Mucosa of stomach (tissue), 1 donor: ENCODE data around the gene EFNB1.
"Not testable (repeated sequence)": the region's sequence is repeated elsewhere in the genome, so short reads cannot be mapped to it uniquely, and the experiment has no call there.

Experiments
- H3K27me3 ChIP-seq: one replicate; pipeline ENCODE4 v1.7.0; 2013; ENCODE audit warnings: mild to moderate bottlenecking, low read length; ENCODE audit not compliant: control insufficient read depth, insufficient read depth
- H3K36me3 ChIP-seq: one replicate; pipeline ENCODE4 v1.7.0; 2013; ENCODE audit warnings: low read length; ENCODE audit not compliant: control insufficient read depth, insufficient read depth
- H3K4me1 ChIP-seq: one replicate; pipeline ENCODE4 v1.7.0; 2013; ENCODE audit warnings: mild to moderate bottlenecking, low read length; ENCODE audit not compliant: control insufficient read depth, insufficient read depth
- H3K4me3 ChIP-seq: one replicate; pipeline ENCODE4 v1.7.0; 2013; ENCODE audit warnings: low read length
- H3K9ac ChIP-seq: one replicate; pipeline ENCODE4 v1.7.0; 2013; ENCODE audit warnings: mild to moderate bottlenecking, low read length, moderate library complexity
- H3K9me3 ChIP-seq: one replicate; pipeline ENCODE4 v1.7.0; 2013; ENCODE audit warnings: mild to moderate bottlenecking, low read length, moderate library complexity; ENCODE audit not compliant: control insufficient read depth
- donor health status: Pancreatic carcinoma.

EFNB1 gene

GRCh38 chrX:68828740-68829581, at the start of gene EFNB1:
Gene EFNB1, plus strand, starts transcription at chrX:68829021. Its CDS starts 756 bp downstream, at chrX:68829777.
- no peaks in the 10 kb centered on the region for H3K9me3 ChIP-seq
- H3K4me1 ChIP-seq: peaks cover 25% of the 10 kb centered on the region
- no peaks in the 10 kb centered on the region for H3K27me3 ChIP-seq
- peak within 1 kb of the TSS; percentile 36 for H3K4me3 ChIP-seq
- H3K36me3 ChIP-seq: no peaks in the 10 kb centered on the region
- H3K9ac ChIP-seq: peak within 1 kb of the TSS; percentile 86

- not testable (repeated sequence) for H3K27me3 ChIP-seq, H3K4me3 ChIP-seq, H3K9me3 ChIP-seq, H3K4me1 ChIP-seq, H3K36me3 ChIP-seq, H3K9ac ChIP-seq
These were observed 47.5 kb upstream of the EFNB1 start for GRCh38 chrX:68781295-68781694.

GRCh38 chrX:68784816-68785215, 44.0 kb upstream of the EFNB1 start:
- Histone ChIP-seq H3K36me3 (no peaks in the 10 kb centered on the region), H3K9me3 (no peaks in the 10 kb centered on the region), H3K27me3 (no peaks in the 10 kb centered on the region), H3K4me1 (no peaks in the 10 kb centered on the region), H3K9ac (no peak overlapping the region), H3K4me3 (no peak overlapping the region)

GRCh38 chrX:68786581-68786980, 42.2 kb upstream of the EFNB1 start:
- H3K9ac ChIP-seq, H3K27me3 ChIP-seq, H3K36me3 ChIP-seq, H3K4me1 ChIP-seq, H3K4me3 ChIP-seq, H3K9me3 ChIP-seq: not testable (repeated sequence)

- Histone ChIP-seq H3K36me3 (no peaks in the 10 kb centered on the region), H3K27me3 (no peaks in the 10 kb centered on the region), H3K9ac (no peak overlapping the region)
These were observed 38.9 kb upstream of the EFNB1 start for GRCh38 chrX:68789966-68790365.

GRCh38 chrX:68792083-68792482, 36.7 kb upstream of the EFNB1 start:
- no peak overlapping the region for H3K9ac ChIP-seq
- no peak overlapping the region for H3K4me3 ChIP-seq
- H3K9me3 ChIP-seq: no peaks in the 10 kb centered on the region

More at GRCh38 chrX:68789966-68790365, 38.9 kb upstream of the EFNB1 start:
- no peaks in the 10 kb centered on the region for H3K4me1 ChIP-seq
- no peak overlapping the region for H3K4me3 ChIP-seq
- H3K9me3 ChIP-seq: no peaks in the 10 kb centered on the region

GRCh38 chrX:68794461-68794860, 34.4 kb upstream of the EFNB1 start:
- H3K36me3 ChIP-seq: no peaks in the 10 kb centered on the region
- H3K27me3 ChIP-seq: no peaks in the 10 kb centered on the region
- H3K9ac ChIP-seq: no peak overlapping the region
- H3K4me1 ChIP-seq: no peaks in the 10 kb centered on the region
- no peaks in the 10 kb centered on the region for H3K9me3 ChIP-seq
- H3K4me3 ChIP-seq: no peak overlapping the region

More at GRCh38 chrX:68792083-68792482, 36.7 kb upstream of the EFNB1 start:
- no peaks in the 10 kb centered on the region for H3K36me3 ChIP-seq
- no peaks in the 10 kb centered on the region for H3K4me1 ChIP-seq
- no peaks in the 10 kb centered on the region for H3K27me3 ChIP-seq

GRCh38 chrX:68795741-68796140, 33.1 kb upstream of the EFNB1 start:
- Histone ChIP-seq H3K9me3 (no peaks in the 10 kb centered on the region), H3K4me1 (no peaks in the 10 kb centered on the region), H3K9ac (no peak overlapping the region)

GRCh38 chrX:68798400-68798799, 30.4 kb upstream of the EFNB1 start:
- not testable (repeated sequence) for H3K4me3 ChIP-seq, H3K36me3 ChIP-seq, H3K9ac ChIP-seq, H3K27me3 ChIP-seq, H3K4me1 ChIP-seq, H3K9me3 ChIP-seq

More at GRCh38 chrX:68795741-68796140, 33.1 kb upstream of the EFNB1 start:
- Histone ChIP-seq H3K27me3 (no peaks in the 10 kb centered on the region), H3K36me3 (no peaks in the 10 kb centered on the region), H3K4me3 (no peak overlapping the region)

GRCh38 chrX:68801737-68802290, 27.0 kb upstream of the EFNB1 start:
- Histone ChIP-seq H3K4me1 (no peaks in the 10 kb centered on the region), H3K9me3 (no peaks in the 10 kb centered on the region), H3K27me3 (no peaks in the 10 kb centered on the region), H3K4me3 (no peak overlapping the region), H3K9ac (no peak overlapping the region), H3K36me3 (no peaks in the 10 kb centered on the region)

- Histone ChIP-seq H3K4me1 (no peaks in the 10 kb centered on the region), H3K4me3 (no peak overlapping the region), H3K9ac (no peak overlapping the region), H3K27me3 (no peaks in the 10 kb centered on the region), H3K36me3 (no peaks in the 10 kb centered on the region), H3K9me3 (no peaks in the 10 kb centered on the region)
These were observed 21.0 kb upstream of the EFNB1 start for GRCh38 chrX:68807818-68808217.

GRCh38 chrX:68808686-68809357, 20.0 kb upstream of the EFNB1 start:
- H3K4me1 ChIP-seq: no peaks in the 10 kb centered on the region
- no peaks in the 10 kb centered on the region for H3K9me3 ChIP-seq
- H3K36me3 ChIP-seq: no peaks in the 10 kb centered on the region
- H3K27me3 ChIP-seq: no peaks in the 10 kb centered on the region
- H3K4me3 ChIP-seq: no peak overlapping the region
- H3K9ac ChIP-seq: no peak overlapping the region
